DLD1 (cell line): Measurements from ENCODE around the gene TTC1.

ENCODE experiments used
- in situ Hi-C: cut with HindIII; loops from 2 replicates; pipeline ENCODE4 v1.10.0; 2017; ENCODE audit warnings: low sequenced_read_pairs

TTC1 gene

DNA sequence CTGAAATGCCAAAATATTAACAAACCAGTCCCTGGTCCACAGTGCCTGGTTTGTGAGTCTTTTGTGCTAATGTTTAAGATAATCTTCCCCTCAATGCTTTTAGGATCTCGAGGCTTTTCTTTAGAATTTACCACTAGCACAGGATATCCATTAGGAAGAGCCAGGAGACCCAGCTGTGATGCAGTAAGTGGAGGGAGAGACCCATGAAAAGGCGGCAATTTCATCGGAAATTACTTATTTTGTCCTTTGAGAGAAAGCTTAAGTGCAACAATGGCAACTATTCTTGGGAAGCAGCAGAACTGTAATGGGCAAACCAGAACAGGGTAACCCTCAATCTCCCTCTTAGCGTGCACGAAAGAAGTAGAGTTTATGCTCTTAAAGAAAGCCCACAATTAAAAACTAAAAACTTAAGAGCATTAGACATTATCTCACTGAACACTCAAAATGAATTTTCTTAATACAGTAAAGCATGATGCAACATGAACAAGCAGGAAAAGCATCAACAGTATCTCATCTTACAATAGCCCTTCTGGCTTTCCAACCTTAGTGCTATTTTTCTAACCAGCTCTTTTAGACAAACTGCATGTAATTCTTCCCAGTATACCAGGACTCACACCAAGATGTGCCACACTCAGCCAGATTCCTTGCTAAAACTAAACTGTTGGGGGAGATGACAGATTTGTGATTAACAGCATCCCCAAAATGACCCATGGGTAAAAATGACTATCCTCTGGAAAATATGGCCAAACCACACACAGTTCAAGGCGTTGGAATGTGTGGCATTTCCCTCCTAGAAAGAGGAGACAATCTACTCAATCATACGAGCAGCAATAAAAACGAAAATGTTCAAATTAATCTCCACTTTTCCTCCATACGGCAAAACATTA is 73.9 kb downstream of the TTC1 start:
- in situ Hi-C loops = no loop called here

DNA sequence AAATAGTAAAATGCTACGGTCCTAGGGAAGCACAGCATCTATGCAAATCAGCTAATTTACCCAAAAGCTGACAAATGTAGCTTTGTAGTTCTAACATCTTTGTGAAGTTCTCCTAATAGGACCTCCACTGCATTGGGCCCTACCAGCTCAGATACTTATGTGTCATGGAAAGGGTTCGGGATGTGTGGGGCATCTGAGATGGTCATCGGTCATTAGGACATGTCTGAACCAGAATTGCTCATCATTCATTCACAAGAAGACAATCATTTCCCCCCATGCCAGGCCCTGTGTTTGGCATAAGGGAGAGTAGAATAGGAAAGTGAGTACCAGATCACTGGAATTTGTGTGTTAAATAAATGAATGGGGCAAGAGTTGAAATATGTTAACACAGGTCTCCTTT is 74.6 kb downstream of the TTC1 start:
- in situ Hi-C loops = no loop called here

DNA sequence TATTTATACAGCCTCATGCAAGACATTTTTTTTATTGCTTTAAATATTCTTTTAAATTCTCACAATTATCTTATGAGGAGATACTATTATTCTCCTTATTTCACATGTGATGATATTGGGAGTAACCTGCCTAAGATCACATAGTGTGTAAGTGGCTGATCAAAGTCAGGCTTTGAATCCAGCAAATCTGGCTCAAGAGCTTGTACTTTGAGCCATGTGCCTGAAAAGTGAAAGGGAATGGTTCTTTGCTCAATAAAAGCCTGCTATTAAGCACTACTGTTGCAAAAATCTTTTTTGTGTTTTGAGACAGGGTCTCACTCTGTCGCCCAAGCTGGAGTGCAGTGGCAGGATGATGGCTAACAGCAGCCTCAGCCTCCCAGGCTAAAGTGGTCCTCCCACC is 75.2 kb downstream of the TTC1 start:
- in situ Hi-C loops = no loop called here

DNA sequence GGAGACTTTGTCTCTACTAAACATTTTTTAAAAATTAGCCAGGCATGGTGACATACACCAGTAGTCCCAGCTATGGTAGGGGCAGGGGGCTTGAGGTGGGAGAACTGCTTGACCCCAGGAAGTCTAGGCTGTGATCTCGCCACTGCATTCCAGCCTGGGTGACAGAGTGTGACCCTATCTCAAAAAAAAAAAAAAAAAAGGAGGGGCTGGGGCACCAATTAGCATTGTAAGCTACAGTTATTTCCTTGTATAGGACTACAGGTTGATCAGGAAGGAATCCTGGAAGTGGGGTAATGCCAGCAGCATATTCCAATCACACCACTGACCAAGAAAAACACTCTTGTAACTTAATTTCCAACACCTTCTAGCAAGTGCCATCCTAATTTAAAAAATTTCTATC is 78.3 kb downstream of the TTC1 start:
- in situ Hi-C loops = no loop called here

DNA sequence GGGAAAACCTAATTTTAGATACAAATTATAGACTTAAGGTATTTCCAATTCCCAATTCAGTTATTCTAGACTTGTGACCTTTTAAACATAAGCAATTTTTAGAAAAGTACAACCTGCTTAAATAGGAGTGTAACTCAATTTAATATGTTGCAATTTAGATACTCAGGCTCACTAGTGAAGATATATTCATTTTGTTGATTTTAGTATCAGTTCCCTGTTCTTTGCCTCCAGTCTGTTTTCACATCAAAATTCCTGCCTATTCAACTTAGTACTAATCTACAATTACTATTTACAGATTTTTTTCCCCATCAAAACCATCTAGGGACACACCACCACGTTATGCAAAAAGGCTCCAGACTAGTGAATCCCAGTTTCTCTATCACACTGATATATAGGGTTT is 79.9 kb downstream of the TTC1 start:
- in situ Hi-C loops = no loop called here

DNA sequence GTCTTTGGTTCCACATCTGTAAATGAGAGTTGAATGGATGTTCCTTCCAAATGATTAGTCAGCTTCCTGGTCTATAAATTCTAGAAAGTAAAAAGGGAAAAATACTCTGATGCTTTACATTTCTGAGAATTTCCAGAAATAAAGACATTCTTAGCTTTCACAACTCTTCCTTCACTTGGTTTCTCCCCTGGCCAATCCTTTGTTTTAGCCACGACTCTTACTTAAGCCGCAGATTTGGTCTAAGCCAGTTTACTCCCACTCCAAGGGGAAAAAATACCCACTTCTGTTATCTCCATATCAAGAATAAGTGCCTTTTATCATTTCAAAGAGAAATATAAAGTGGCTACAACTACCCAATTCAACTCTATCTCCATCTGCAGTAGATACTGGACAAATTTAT is 80.6 kb downstream of the TTC1 start:
- in situ Hi-C loops = no loop called here

DNA sequence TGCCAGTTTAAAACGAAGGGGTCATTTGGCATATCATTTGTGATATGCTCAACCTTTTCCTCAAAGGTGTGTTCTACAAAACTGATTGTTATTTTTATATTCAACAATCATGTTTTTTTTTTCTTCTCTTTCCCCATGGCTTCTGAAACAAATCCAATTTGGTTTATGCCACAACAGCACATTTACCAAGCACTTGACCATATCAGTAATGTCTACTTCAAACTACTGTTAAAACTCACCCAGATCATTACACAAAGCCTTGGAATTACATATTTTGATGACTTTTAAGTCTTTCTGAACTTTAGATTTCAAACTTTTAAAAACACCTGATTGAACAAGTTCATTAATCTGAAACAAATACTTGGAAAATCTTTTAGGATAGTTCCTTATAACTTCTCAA is 81.1 kb downstream of the TTC1 start:
- in situ Hi-C loops = loop anchor here (5.0 kb wide), 1 partner anchor 97 kb away; no protein-coding TSS in a partner anchor

DNA sequence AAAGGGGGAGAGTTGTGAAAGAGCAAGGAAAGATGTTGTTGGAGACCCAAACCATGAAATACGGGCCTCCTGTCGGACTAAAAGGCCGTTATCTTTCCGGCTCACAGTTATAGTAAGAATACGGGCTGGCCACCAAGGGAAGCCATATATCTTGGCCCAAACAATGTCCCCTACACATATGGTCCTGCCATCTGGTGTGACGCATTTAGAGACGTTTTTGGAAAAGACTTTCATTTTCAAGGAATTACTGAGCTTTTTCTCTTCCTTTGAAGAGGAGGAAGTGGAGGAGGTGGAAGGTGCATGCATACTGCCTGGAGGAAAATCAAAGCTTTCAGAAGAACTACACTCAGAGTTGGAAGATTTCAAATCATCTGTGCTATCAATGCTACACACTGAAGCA is 83.6 kb downstream of the TTC1 start:
- in situ Hi-C loops = loop anchor here (5.0 kb wide), 1 partner anchor 95 kb away; no protein-coding TSS in a partner anchor

DNA sequence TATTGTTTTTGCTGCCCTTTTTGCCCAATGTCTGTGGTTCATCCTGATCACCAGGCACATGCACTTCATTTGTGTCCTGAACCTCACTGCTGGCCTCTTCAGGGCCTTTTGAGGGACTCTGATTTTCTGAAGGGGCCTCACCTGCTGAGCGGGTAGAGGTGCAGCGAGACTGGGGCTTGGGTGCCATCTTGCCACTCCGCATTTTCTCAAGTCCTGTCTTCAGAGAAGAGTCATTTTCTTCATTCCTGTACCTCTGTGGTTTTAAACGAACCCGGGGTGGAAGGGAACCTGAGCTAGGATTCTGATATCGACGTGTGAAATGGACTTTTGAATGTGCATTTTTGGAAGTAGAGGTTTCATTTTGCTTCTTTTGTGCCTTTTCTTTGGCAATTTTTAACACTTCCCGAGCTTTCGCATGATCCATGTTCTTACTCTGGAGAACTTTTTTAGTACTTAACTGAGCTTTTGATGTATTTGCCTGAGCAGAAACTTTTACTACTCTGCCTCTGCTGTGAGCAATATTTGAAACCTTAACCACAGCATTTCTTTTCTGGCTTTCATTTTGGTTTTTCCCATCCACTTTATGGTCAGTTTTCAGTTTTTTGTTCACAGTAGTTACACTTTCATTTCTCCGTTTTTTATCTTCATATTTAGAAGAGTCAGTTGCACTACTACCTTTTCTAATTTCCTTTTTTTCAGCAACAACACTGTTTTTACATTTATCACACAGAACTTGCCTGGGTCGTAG is 84.2 kb downstream of the TTC1 start:
- in situ Hi-C loops = loop anchor here (5.0 kb wide), 1 partner anchor 94 kb away; no protein-coding TSS in a partner anchor

DNA sequence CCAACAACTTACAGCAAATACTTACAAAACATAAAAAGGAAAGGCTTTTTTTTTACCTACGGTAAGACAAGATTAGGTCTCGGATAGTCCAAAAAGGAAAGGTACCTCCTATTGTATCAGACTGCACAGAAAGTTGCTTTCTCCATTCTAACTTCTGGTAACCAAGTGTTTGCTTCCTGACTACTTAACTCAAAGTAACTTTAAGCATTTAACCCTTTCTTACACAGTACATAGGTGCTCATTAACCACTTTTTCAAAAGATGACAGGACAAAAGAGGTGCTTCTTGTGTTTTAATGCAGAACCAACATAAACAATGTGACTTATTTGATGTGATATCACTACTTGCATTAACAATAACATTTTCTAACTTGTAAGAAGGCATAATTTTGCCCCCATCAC is 87.2 kb downstream of the TTC1 start:
- in situ Hi-C loops = no loop called here

DNA sequence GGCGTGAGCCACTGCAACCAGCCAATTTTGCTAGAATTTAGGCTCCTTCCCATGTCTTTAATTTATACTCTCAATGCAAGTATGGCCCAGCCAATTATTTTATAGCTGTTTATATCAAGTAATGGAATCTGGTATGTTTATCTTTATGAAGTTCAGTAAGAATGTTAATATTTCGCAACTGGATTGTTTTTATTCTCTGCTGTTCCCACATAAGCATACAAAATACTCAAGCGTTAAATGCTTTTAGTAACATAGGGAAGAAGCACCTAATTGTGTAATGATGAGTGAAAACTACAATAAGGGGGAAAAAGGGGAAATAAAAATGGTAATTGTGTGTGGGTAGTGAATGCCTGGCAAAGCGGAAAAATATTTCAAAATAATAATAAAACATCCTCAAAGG is 89.1 kb downstream of the TTC1 start:
- in situ Hi-C loops = no loop called here

DNA sequence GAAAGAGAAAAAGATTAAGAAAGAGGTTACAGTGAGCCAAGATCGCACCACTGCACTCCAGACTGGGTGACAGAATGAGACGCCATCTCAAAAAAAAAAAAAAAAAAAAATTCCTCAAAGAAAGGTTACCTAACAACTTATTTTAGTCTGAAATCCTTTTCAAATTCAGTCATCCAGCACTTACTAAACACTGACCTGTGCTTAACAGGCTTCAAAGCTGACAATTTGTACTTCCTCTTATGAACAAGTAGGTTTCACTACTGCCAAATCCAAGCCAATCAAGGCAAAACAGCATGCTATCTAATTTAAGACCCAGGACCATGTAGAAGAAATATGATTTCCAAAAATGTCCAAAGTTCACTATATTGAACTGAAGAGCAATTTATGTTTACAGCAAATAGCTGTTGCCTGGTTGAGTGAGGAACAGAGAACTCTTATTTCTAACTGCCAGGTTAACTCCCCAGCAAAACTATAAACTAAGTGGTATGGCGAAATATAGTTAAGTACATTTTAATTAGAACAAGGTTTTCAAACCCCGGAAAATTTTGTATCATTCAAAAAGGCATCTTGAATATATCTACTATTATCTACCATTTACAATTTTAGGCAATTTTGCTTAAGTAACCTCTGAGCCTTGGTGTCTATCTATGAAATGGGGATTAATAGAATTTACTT is 96.9 kb downstream of the TTC1 start:
- in situ Hi-C loops = no loop called here

DNA sequence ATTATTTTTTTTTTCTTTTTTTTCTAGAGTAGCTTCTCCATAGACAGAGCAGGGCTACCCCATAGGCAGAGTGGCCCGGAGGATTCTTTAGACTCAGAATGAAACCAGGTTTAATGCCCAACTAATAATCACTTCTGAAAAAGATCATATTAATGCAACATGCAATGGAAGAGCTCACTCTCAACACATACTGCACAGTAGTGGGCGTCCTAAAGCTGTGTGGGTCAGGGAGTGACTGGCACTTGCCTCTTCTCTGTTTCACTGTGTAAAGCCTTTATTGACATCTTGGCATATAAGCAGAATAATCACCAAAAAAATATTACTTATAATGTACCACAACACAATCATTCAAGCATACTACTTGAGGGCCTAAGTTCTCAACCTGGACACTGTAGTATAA is 99.2 kb downstream of the TTC1 start:
- in situ Hi-C loops = no loop called here
